ENCODE results near the gene ARHGEF11.

The ARHGEF11 gene

GRCh38 chr1:156896490-156897033 is 149.0 kb downstream of the ARHGEF11 start:
- DNase-seq (ENCODE audit: extremely low read depth, low read depth), result peak; percentile 72
- TF ChIP-seq, protein P1, sequence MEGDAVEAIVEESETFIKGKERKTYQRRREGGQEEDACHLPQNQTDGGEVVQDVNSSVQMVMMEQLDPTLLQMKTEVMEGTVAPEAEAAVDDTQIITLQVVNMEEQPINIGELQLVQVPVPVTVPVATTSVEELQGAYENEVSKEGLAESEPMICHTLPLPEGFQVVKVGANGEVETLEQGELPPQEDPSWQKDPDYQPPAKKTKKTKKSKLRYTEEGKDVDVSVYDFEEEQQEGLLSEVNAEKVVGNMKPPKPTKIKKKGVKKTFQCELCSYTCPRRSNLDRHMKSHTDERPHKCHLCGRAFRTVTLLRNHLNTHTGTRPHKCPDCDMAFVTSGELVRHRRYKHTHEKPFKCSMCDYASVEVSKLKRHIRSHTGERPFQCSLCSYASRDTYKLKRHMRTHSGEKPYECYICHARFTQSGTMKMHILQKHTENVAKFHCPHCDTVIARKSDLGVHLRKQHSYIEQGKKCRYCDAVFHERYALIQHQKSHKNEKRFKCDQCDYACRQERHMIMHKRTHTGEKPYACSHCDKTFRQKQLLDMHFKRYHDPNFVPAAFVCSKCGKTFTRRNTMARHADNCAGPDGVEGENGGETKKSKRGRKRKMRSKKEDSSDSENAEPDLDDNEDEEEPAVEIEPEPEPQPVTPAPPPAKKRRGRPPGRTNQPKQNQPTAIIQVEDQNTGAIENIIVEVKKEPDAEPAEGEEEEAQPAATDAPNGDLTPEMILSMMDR (IDR thresholded peaks at IDR 0.05; ENCODE audit: low read depth, low read length, missing control alignments), result no peak
- H3K4me3 ChIP-seq (replicated peaks; ENCODE audit: low read depth, low read length), result peak overlapping the region; percentile 8; the same call in 1 of the 2 replicates

DNA sequence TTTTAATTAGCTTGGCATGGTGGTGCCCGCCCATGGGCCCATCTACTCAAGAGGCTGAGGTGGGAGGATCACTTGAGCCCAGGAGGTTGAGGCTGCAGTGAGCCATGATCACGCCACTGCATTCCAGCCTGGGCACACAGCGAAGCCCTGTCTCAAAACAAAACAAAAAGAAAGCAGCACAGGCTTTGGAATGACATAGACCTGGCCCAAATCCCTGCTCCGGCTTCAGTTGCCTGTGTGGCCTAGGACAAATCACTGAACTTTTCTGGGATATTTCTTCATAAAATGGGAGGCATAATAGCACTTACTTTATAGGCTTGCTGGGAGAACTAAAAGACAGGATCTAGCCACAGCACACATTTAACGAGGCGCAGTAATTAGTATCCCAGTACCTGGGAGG is 149.6 kb downstream of the ARHGEF11 start:
- H3K4me3 ChIP-seq (replicated peaks; ENCODE audit: low read depth, low read length), result no peak overlapping the region
- no peak for DNase-seq (ENCODE audit: extremely low read depth, low read depth)
- TF ChIP-seq, protein P1 (IDR thresholded peaks at IDR 0.05; ENCODE audit: low read depth, low read length, missing control alignments), result no peak

- DNase-seq (ENCODE audit: extremely low read depth, low read depth), result no peak
- TF ChIP-seq, protein P1 (IDR thresholded peaks at IDR 0.05; ENCODE audit: low read depth, low read length, missing control alignments), result no peak
- H3K4me3 ChIP-seq (replicated peaks; ENCODE audit: low read depth, low read length), result peak overlapping the region; percentile 53
Measured at GRCh38 chr1:156895455-156895812, 150.1 kb downstream of the ARHGEF11 start.

DNA sequence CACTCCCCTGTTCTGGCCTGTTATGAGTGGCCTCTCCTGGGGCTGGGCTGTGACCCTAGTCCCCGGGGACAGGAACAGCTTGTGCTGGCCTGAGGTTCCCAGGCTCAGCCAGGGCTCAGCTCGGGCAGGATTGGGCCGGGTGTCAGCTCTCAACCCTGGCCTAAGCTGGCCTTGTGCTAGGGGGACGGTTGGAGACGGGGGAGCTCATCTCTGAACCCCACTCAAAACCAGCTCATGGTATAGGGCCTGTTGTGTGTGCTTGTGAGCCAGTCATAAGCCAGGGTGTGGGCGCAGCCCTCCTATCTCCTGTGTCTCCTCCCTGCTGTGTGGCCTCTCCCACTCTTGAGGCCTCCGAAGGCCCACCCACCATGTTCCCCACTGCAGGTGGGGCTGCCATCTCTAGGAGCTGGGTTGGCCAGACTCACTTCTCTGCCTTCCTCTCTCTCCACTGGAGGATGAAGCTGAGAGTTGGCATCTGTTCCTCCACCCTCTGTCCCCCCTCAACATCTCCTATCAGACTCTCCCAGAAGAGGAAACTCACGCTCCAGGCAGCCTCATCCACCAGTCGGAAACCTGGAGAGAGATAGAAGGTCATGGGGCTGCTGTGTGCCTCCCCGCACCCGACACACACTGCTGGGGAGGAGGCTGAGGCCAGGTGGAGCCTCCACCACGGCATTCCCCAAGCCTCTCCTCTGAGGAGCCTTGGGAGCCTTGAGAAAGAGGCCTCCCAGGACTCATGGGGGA is 150.7 kb downstream of the ARHGEF11 start:
- H3K4me3 ChIP-seq (replicated peaks; ENCODE audit: low read depth, low read length), result peak overlapping the region; percentile 53
- DNase-seq (ENCODE audit: extremely low read depth, low read depth), result no peak
- TF ChIP-seq, protein P1 (IDR thresholded peaks at IDR 0.05; ENCODE audit: low read depth, low read length, missing control alignments), result no peak

DNA sequence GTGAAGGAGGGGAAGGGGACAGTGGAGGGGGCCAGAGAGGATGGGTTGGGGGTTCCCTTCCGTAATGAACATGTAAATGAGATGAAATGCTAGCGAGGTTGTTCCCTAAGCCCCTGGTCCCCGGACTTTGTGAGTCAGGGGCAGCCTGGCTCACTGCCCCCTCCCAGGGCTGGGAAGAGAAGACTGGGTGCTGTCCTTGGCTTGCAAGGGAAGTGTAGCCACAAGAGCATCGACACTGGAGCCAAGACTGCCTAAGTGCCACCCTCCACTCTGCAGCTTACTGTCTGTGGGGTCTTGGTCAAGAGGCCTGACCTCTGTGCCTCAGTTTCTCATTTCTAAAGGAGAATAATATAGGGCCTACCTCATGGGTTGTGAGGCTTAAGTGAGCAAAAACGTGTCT is 151.5 kb downstream of the ARHGEF11 start:
- DNase-seq (ENCODE audit: extremely low read depth, low read depth), result no peak
- peak overlapping the region; percentile 53 for H3K4me3 ChIP-seq (replicated peaks; ENCODE audit: low read depth, low read length)
- TF ChIP-seq, protein P1 (IDR thresholded peaks at IDR 0.05; ENCODE audit: low read depth, low read length, missing control alignments), result no peak

DNA sequence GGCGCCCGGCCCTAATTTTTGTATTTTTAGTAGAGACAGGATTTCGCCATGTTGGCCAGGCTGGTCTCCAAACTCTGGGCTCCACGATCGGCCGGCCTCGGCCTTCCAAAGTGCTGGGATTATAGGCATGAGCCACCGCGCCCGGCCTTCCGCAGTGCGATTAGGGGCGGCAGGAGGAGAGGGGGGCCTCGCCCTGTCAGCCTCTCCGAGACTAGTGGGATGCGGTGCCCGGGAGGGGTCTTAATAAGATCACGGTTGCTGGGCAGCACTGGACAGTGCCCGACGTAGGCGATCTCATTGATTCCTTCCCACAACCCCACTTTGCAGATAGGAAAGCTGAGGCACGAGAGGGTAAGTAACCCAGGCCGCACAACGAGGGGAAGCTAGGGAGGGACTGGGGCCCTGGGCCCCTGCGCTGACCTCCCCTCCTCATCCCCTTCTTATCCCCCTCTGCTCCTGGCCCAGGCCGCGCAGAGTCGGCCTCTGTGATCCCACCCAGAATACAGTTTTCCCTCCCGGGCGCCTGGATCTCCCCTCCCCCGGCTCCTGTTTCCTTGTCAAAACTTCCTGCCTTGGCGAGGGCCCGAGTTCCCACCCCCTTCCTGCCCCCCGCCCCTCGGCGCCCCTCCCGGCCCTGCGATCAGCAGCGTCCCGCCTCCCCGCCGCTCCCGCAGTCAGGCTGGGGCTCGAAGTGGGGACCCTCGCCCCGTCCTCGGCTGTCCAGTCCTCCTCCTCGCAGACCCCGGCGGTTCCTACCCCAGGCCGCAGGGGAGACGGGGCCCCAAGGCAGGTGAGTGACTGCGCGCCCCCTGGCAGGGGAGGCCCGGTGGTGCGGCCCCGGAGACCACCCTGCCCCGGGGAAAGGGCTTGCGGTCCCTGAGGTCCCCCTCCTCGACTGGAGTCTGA is 152.2 kb downstream of the ARHGEF11 start, which contains the start of gene PEAR1:
TSS of gene PEAR1 (plus strand) at position 671 of the 906 bp plus-strand sequence. CDS start 10,209 bp downstream, outside the sequence.
- no peak for DNase-seq (ENCODE audit: extremely low read depth, low read depth)
- TF ChIP-seq, protein P1 (IDR thresholded peaks at IDR 0.05; ENCODE audit: low read depth, low read length, missing control alignments), result no peak
- peak within 1 kb of the TSS; percentile 53 for H3K4me3 ChIP-seq (replicated peaks; ENCODE audit: low read depth, low read length)
